HG03558 (cell line): ENCODE results near the gene AFAP1.
A peak's percentile ranks its signal among the peaks of the same experiment; 100 is the strongest.

Experiments used
- ATAC-seq: cut with Tn5 transposase; IDR thresholded peaks from one replicate; pipeline ENCODE4 v1.9.1; 2021; ENCODE audit warnings: moderate number of reproducible peaks; ENCODE audit not compliant: unreplicated experiment; ENCODE audit errors: extremely low read depth

AFAP1 gene

GRCh38 chr4:7774301-7775294 lies 165.1 kb downstream of the AFAP1 start:
- ATAC-seq: no peak

- no peak for ATAC-seq
Observed at GRCh38 chr4:7773401-7774180, 166.1 kb downstream of the AFAP1 start.

- no peak for ATAC-seq
Observed at GRCh38 chr4:7772711-7773385, 166.8 kb downstream of the AFAP1 start.

DNA sequence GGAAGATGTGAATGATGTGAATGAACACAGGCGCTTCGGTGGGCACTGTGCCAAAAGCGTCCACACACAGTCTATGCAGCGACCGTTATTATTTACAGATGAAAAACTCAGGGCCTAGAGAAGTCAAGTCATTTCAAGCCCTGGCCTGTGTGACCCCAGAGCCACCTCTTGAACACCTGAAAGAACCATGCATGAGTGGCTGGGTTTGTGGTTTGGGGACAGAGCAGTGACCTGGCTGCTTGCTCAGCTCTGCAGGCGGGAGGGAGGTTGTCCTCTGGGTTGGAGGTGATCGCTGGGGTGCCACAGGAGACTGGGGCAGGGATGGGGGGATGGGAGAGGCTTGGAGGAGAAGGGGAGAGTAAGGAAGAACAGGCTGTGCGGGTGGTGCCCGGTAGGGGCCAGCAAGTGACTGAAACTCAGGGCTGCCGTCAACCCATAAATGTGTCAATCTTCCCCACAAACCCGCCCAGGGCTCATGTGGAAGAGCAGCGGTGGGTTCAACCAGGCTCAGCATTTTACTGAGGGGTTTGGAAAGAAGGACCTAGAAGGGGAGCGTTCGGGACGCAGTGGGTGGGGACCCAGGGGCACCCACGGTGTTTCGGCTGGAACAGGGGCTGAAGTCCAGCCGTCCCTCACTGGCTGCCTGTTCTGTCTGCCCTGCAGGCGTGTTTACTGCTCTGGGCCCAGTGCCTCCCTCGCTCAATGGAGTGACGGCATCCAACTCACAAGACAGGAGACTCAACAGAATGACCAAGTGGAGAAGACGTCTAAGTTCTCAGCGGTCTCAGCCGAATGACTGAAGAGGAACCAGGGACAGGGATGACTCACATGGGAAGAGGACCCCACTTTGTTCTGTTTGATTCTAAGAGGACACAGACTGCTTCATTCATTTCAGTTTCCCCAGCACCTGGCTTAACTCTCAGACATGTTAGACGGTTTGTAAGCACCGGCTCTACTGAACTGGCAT lies 167.8 kb downstream of the AFAP1 start:
- peak; percentile 83 for ATAC-seq

DNA sequence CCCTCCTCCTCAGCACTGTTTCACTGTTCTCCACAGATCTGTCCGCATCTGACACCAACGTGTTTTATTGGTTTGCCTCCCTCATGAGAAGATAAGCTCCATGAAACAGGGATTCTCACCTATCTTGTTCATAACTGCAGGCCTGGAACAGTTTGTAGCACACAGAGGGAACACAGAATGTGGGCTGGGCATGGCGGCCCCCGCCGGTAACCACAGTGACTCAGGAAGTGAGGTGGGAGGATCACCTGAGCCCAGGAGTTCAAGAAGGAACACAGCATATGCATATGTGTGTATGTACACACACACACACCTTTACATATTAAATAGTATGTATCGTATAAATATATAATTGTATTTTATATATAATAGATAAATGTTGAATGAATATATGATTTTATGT lies 168.6 kb downstream of the AFAP1 start:
- ATAC-seq: no peak

GRCh38 chr4:7770224-7771050 lies 169.2 kb downstream of the AFAP1 start:
- no peak for ATAC-seq

DNA sequence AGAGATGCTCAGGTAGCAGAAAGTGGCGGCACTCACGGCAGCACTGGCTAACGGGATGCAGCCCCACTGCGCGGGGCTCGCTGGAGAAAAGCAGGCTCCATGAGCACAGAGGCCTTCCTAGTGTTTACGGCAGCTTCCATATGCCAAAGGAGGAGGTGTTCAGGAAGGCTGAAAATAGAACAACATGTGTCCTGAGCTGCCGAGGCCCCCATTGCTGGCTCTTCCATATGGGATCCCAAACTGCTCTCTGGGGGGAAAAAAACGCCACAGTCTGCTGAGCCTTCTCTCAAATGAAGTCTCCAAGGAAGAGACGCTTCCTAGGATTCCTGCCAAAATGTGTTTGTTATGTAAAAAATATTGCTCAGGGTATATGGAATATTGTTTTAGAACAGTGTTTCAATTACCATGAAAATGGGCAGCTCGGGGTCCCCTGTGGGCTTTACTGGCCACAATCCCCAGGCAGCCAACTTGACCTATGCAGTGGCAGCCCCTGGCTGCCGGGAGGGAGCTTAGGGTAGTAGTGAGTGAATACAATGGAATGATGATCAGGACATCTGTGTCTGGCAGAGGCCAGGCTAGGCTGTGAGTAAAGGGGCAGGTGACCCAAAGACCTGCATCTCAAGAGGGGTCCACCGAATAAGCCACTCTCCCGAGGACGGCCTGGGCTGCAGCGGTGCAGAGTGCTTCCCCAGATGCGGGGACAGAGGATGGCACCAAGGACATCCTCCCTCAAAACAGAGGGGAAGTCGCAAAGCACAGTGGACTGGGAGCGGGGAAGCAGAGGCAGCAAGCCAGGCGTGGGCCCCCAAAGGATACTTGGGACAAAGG lies 170.1 kb downstream of the AFAP1 start:
- no peak for ATAC-seq

- ATAC-seq: no peak
Observed at GRCh38 chr4:7768736-7769135, 170.9 kb downstream of the AFAP1 start.

GRCh38 chr4:7767966-7768365 lies 171.7 kb downstream of the AFAP1 start:
- no peak for ATAC-seq

GRCh38 chr4:7767526-7767925 lies 172.1 kb downstream of the AFAP1 start:
- no peak for ATAC-seq

DNA sequence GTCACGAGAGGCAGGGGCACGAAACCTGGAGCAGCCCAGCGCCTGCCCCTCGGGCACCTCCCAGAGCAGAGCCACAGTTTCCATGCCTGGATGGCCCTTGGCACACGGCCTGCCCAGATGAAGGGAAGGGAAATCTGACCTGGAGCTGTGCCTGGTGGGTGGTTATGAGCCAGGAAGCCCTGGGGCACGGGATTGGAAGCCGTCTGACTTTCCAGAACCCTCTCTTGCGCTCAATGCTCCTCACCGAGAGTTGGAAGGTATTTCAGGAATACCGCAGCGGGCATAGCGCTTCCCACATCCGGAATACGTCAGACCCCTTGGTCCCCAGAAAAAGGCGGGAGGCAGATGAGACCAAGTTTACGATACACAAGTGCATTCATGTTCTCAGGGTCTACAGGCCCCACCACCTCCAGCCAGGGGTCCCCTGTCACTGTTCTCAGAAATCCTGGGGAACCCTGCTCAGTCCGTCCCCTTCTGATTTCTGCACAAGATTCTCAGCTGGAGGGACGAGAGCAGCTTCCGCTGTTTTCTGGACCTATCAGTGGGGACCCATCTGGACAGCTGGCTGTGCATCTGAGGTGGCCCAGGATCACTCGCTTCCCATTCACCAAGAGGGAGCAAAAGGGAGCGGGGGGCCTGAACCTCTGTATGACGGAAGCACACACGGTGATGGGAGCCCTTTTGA lies 172.9 kb downstream of the AFAP1 start:
- ATAC-seq: no peak

- no peak for ATAC-seq
Observed at GRCh38 chr4:7766086-7766485, 173.6 kb downstream of the AFAP1 start.

DNA sequence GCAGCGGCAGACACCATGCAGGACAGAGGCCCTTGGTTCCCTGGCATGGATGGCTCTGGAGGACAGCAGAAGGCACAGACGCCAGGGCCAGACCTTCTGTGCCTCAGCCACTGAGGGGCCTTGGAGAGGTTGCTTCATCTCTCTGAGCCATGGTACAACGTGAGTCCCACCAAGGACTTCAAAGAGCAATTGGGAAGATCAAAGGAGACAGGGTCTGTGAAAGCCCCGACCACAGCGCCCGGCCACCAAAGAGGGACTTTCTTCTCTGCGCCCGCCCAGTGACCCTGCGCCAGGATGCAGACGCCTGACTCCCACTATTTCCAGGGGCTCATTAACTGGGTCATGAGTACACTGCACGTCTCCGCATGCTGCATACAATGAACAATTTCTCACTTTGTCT lies 174.0 kb downstream of the AFAP1 start:
- ATAC-seq: no peak

- no peak for ATAC-seq
Observed at GRCh38 chr4:7764466-7764865, 175.2 kb downstream of the AFAP1 start.

DNA sequence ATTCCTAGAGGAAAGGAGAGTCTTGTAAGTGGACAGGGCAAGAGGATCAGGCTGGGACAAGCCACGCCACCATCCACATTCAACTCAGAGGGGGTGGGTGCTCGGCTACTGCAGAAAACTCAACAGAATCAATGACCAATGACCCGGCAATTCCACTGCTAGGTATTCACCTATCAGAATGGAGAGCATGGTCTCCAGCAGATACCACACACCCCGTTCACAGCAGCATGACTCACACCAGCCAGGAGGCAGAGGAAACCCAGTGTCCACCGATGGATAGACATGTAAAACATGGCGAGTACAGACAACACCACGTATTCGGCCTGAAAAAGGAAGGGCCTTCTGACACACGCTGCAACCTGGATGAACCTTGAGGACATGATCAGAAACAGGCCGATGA lies 175.9 kb downstream of the AFAP1 start:
- ATAC-seq: no peak

GRCh38 chr4:7763106-7763505 lies 176.6 kb downstream of the AFAP1 start:
- ATAC-seq: no peak

DNA sequence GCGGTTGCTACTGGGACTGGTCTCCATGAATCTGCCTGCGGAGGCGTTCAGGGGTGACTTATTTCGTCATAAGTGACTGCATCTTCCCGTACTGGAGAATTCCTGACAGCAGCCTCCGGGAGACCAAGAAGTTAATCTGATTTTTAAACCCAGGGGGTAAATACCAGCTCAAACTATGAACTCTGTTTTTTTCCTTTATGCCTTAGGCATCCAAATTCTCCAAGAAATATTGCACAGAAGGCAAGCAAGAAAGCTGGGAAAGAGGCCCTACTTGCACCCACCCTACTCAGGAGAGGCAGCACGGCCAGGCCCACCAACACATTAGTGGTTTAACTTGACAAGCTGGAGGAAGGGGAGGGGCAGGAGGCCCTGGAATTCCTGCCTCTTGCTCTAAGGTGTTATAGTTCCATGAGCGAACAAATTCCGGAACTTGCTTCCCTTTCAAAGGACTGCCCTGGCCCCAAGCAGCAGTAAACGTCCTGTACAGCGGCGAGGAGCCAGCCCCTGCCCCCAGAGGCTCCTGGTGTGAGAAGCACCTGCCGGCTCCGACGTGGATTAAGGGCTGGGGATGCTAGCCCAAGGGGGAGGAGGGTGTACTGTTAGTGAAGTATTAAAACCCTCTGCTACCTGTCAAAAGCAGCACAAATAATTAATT lies 177.2 kb downstream of the AFAP1 start:
- no peak for ATAC-seq
